Spleen (tissue), 7 donors: ENCODE results near the gene FERMT2.

Experiments
- CTCF ChIP-seq, 11 experiments: fragments of 200-600 bp in 7 of 11; fragments of 450-650 bp in 4 of 11; sonication (generic) in 4 of 11; IDR thresholded peaks in 8 of 11; conservative IDR thresholded peaks in 3 of 11; 1 replicate in 7 of 11; 2 replicates in 4 of 11; pipeline versions ENCODE4 v1.4.0 to v1.8.0; 2016 to 2021; ENCODE audit warnings: antibody characterized with exemption in 11 of 11, inconsistent platforms in 4 of 11, mild to moderate bottlenecking in 1 of 11
- POLR2A ChIP-seq, 3 donors: fragments of 450-650 bp; IDR thresholded peaks; one replicate each; pipeline ENCODE4 v1.5.1; 2017; ENCODE audit warnings: antibody characterized with exemption in 3 of 3, mild to moderate bottlenecking in 1 of 3
- POLR2AphosphoS5 ChIP-seq, 3 donors: sonication (generic); formaldehyde crosslinking; IDR thresholded peaks; one replicate each; pipeline ENCODE4 v1.5.1; 2017; ENCODE audit warnings: antibody characterized with exemption in 3 of 3
- donor health status: DM: no; HTN: no; CAD: no; lungs with moderate emphysema.
- donor health status: DM: no; HTN: no; CAD: no.
- donor health status: DM: no; HTN: no; CAD: no.

DNA sequence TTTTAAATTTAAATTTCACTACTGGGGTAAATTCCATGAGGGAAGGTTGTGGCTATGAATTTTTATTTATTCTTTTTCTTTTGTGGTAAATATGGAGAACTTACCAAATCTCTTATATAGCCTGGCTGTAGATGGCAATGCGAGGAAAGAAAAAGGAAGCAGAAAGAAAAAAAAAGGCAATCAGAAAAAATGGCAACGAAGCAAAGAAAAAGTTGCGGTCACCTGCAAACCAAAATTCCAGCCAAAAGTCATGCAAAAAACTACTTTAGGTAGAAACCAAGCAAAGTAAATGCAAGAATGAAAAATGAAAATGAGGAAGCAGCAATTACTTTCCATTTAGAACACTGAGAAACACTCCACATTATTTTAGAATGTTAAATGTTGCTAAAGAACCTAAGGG lies 89.9 kb downstream of the FERMT2 start:
- TF ChIP-seq CTCF (IDR thresholded peaks at IDR 0.05 in 8 of 11, conservative IDR thresholded peaks at IDR 0.05 in 3 of 11) (no peak), POLR2AphosphoS5 (IDR thresholded peaks at IDR 0.05) (no peak), POLR2A (IDR thresholded peaks at IDR 0.05) (no peak)
